ENCODE data around the gene HNRNPF.

Gene HNRNPF

GRCh38 chr10:43380610-43381222 is 28.3 kb downstream of the HNRNPF start:
- Histone ChIP-seq H3K4me3 (ENCODE audit: low read length in 2 of 2) (no peak overlapping the region), H3K9me3 (ENCODE audit: control insufficient read depth in 2 of 2, low read length in 2 of 2) (no peaks in the 10 kb centered on the region), H3K27me3 (ENCODE audit: control insufficient read depth in 2 of 2, insufficient read depth in 2 of 2, low read length in 2 of 2) (no peaks in the 10 kb centered on the region), H3K27ac (ENCODE audit: low read depth in 2 of 2, low read length in 2 of 2) (no peak overlapping the region), H3K9ac (ENCODE audit: low read depth in 1 of 2, low read length in 2 of 2) (no peak overlapping the region), H3K36me3 (ENCODE audit: control insufficient read depth in 2 of 2, insufficient read depth in 2 of 2, low read length in 2 of 2) (peaks cover 0 to 5% of the 10 kb centered on the region in 2 donors), H3K4me1 (ENCODE audit: control insufficient read depth in 2 of 2, insufficient read depth in 2 of 2, low read length in 2 of 2) (no peaks in the 10 kb centered on the region)

- H3K4me1 ChIP-seq (ENCODE audit: control insufficient read depth in 2 of 2, insufficient read depth in 2 of 2, low read length in 2 of 2) = no peaks in the 10 kb centered on the region
- H3K4me3 ChIP-seq (ENCODE audit: low read length in 2 of 2) = no peak overlapping the region
- H3K9ac ChIP-seq (ENCODE audit: low read depth in 1 of 2, low read length in 2 of 2) = no peak overlapping the region
- H3K9me3 ChIP-seq (ENCODE audit: control insufficient read depth in 2 of 2, low read length in 2 of 2) = no peaks in the 10 kb centered on the region
- no peaks in the 10 kb centered on the region for H3K36me3 ChIP-seq (ENCODE audit: control insufficient read depth in 2 of 2, insufficient read depth in 2 of 2, low read length in 2 of 2)
- no peak overlapping the region for H3K27ac ChIP-seq (ENCODE audit: low read depth in 2 of 2, low read length in 2 of 2)
- no peaks in the 10 kb centered on the region for H3K27me3 ChIP-seq (ENCODE audit: control insufficient read depth in 2 of 2, insufficient read depth in 2 of 2, low read length in 2 of 2)
Observed at GRCh38 chr10:43377424-43377883, 31.5 kb downstream of the HNRNPF start.

- no peak overlapping the region for H3K27ac ChIP-seq (ENCODE audit: low read depth in 2 of 2, low read length in 2 of 2)
- no peaks in the 10 kb centered on the region for H3K27me3 ChIP-seq (ENCODE audit: control insufficient read depth in 2 of 2, insufficient read depth in 2 of 2, low read length in 2 of 2)
- H3K9me3 ChIP-seq (ENCODE audit: control insufficient read depth in 2 of 2, low read length in 2 of 2) = no peaks in the 10 kb centered on the region
- no peak overlapping the region for H3K9ac ChIP-seq (ENCODE audit: low read depth in 1 of 2, low read length in 2 of 2)
- no peaks in the 10 kb centered on the region for H3K36me3 ChIP-seq (ENCODE audit: control insufficient read depth in 2 of 2, insufficient read depth in 2 of 2, low read length in 2 of 2)
- H3K4me1 ChIP-seq (ENCODE audit: control insufficient read depth in 2 of 2, insufficient read depth in 2 of 2, low read length in 2 of 2) = no peaks in the 10 kb centered on the region
- no peak overlapping the region for H3K4me3 ChIP-seq (ENCODE audit: low read length in 2 of 2)
Observed at GRCh38 chr10:43376828-43377423, 32.1 kb downstream of the HNRNPF start.

- Histone ChIP-seq H3K36me3 (ENCODE audit: control insufficient read depth in 2 of 2, insufficient read depth in 2 of 2, low read length in 2 of 2) (no peaks in the 10 kb centered on the region), H3K27me3 (ENCODE audit: control insufficient read depth in 2 of 2, insufficient read depth in 2 of 2, low read length in 2 of 2) (no peaks in the 10 kb centered on the region), H3K9me3 (ENCODE audit: control insufficient read depth in 2 of 2, low read length in 2 of 2) (no peaks in the 10 kb centered on the region), H3K27ac (ENCODE audit: low read depth in 2 of 2, low read length in 2 of 2) (no peak overlapping the region), H3K4me1 (ENCODE audit: control insufficient read depth in 2 of 2, insufficient read depth in 2 of 2, low read length in 2 of 2) (peaks cover 0 to 3% of the 10 kb centered on the region in 2 donors), H3K4me3 (ENCODE audit: low read length in 2 of 2) (no peak overlapping the region), H3K9ac (ENCODE audit: low read depth in 1 of 2, low read length in 2 of 2) (no peak overlapping the region)
Observed at GRCh38 chr10:43376046-43376635, 32.8 kb downstream of the HNRNPF start.

- no peak overlapping the region for H3K27ac ChIP-seq (ENCODE audit: low read depth in 2 of 2, low read length in 2 of 2)
- no peaks in the 10 kb centered on the region for H3K27me3 ChIP-seq (ENCODE audit: control insufficient read depth in 2 of 2, insufficient read depth in 2 of 2, low read length in 2 of 2)
- H3K4me1 ChIP-seq (ENCODE audit: control insufficient read depth in 2 of 2, insufficient read depth in 2 of 2, low read length in 2 of 2) = peaks cover 0 to 3% of the 10 kb centered on the region in 2 donors
- no peaks in the 10 kb centered on the region for H3K36me3 ChIP-seq (ENCODE audit: control insufficient read depth in 2 of 2, insufficient read depth in 2 of 2, low read length in 2 of 2)
- no peaks in the 10 kb centered on the region for H3K9me3 ChIP-seq (ENCODE audit: control insufficient read depth in 2 of 2, low read length in 2 of 2)
- H3K9ac ChIP-seq (ENCODE audit: low read depth in 1 of 2, low read length in 2 of 2) = no peak overlapping the region
- no peak overlapping the region for H3K4me3 ChIP-seq (ENCODE audit: low read length in 2 of 2)
Observed at GRCh38 chr10:43375401-43376020, 33.5 kb downstream of the HNRNPF start.

GRCh38 chr10:43374194-43374593 is 34.8 kb downstream of the HNRNPF start:
- H3K4me1 ChIP-seq (ENCODE audit: control insufficient read depth in 2 of 2, insufficient read depth in 2 of 2, low read length in 2 of 2) = peaks cover 0 to 3% of the 10 kb centered on the region in 2 donors
- H3K9me3 ChIP-seq (ENCODE audit: control insufficient read depth in 2 of 2, low read length in 2 of 2) = no peaks in the 10 kb centered on the region
- H3K27ac ChIP-seq (ENCODE audit: low read depth in 2 of 2, low read length in 2 of 2) = no peak overlapping the region
- no peaks in the 10 kb centered on the region for H3K36me3 ChIP-seq (ENCODE audit: control insufficient read depth in 2 of 2, insufficient read depth in 2 of 2, low read length in 2 of 2)
- no peak overlapping the region for H3K9ac ChIP-seq (ENCODE audit: low read depth in 1 of 2, low read length in 2 of 2)
- no peak overlapping the region for H3K4me3 ChIP-seq (ENCODE audit: low read length in 2 of 2)
- H3K27me3 ChIP-seq (ENCODE audit: control insufficient read depth in 2 of 2, insufficient read depth in 2 of 2, low read length in 2 of 2) = no peaks in the 10 kb centered on the region

- Histone ChIP-seq H3K9ac (ENCODE audit: low read depth in 1 of 2, low read length in 2 of 2) (no peak overlapping the region), H3K27ac (ENCODE audit: low read depth in 2 of 2, low read length in 2 of 2) (no peak overlapping the region), H3K36me3 (ENCODE audit: control insufficient read depth in 2 of 2, insufficient read depth in 2 of 2, low read length in 2 of 2) (no peaks in the 10 kb centered on the region), H3K4me1 (ENCODE audit: control insufficient read depth in 2 of 2, insufficient read depth in 2 of 2, low read length in 2 of 2) (peaks cover 0 to 3% of the 10 kb centered on the region in 2 donors), H3K9me3 (ENCODE audit: control insufficient read depth in 2 of 2, low read length in 2 of 2) (no peaks in the 10 kb centered on the region), H3K4me3 (ENCODE audit: low read length in 2 of 2) (no peak overlapping the region), H3K27me3 (ENCODE audit: control insufficient read depth in 2 of 2, insufficient read depth in 2 of 2, low read length in 2 of 2) (no peaks in the 10 kb centered on the region)
Observed at GRCh38 chr10:43373461-43373860, 35.5 kb downstream of the HNRNPF start.

- H3K9me3 ChIP-seq (ENCODE audit: control insufficient read depth in 2 of 2, low read length in 2 of 2) = no peaks in the 10 kb centered on the region
- no peak overlapping the region for H3K4me3 ChIP-seq (ENCODE audit: low read length in 2 of 2)
- H3K27me3 ChIP-seq (ENCODE audit: control insufficient read depth in 2 of 2, insufficient read depth in 2 of 2, low read length in 2 of 2) = no peaks in the 10 kb centered on the region
- H3K27ac ChIP-seq (ENCODE audit: low read depth in 2 of 2, low read length in 2 of 2) = no peak overlapping the region
- no peaks in the 10 kb centered on the region for H3K36me3 ChIP-seq (ENCODE audit: control insufficient read depth in 2 of 2, insufficient read depth in 2 of 2, low read length in 2 of 2)
- no peak overlapping the region for H3K9ac ChIP-seq (ENCODE audit: low read depth in 1 of 2, low read length in 2 of 2)
- peaks cover 0 to 3% of the 10 kb centered on the region in 2 donors for H3K4me1 ChIP-seq (ENCODE audit: control insufficient read depth in 2 of 2, insufficient read depth in 2 of 2, low read length in 2 of 2)
Observed at GRCh38 chr10:43372765-43373361, 36.1 kb downstream of the HNRNPF start.

GRCh38 chr10:43371418-43371817 is 37.6 kb downstream of the HNRNPF start, which contains the start of gene FXYD4:
Gene FXYD4 (plus strand): TSS chr10:43371636. CDS start chr10:43373747, 2,111 bp downstream.
- H3K9me3 ChIP-seq (ENCODE audit: control insufficient read depth in 2 of 2, low read length in 2 of 2) = no peaks in the 10 kb centered on the region

More at GRCh38 chr10:43371418-43371817, 37.6 kb downstream of the HNRNPF start, which contains the start of gene FXYD4:
- no peak within 1 kb of the TSS for H3K9ac ChIP-seq (ENCODE audit: low read depth in 1 of 2, low read length in 2 of 2)
- H3K27ac ChIP-seq (ENCODE audit: low read depth in 2 of 2, low read length in 2 of 2) = no peak within 1 kb of the TSS
- H3K4me3 ChIP-seq (ENCODE audit: low read length in 2 of 2) = no peak within 1 kb of the TSS
- H3K36me3 ChIP-seq (ENCODE audit: control insufficient read depth in 2 of 2, insufficient read depth in 2 of 2, low read length in 2 of 2) = no peaks in the 10 kb centered on the region
- no peaks in the 10 kb centered on the region for H3K27me3 ChIP-seq (ENCODE audit: control insufficient read depth in 2 of 2, insufficient read depth in 2 of 2, low read length in 2 of 2)
- H3K4me1 ChIP-seq (ENCODE audit: control insufficient read depth in 2 of 2, insufficient read depth in 2 of 2, low read length in 2 of 2) = peaks cover 0 to 3% of the 10 kb centered on the region in 2 donors
